WTC11 (cell line): ENCODE results near the gene AKAP13. TPM values are rescaled to one million over a fixed set of nuclear protein-coding genes. Genes with fewer than 3 reads are reported as not detected.

Experiments used
- ATAC-seq: fragments of 200-7000 bp; cut with Tn5 transposase; 2 replicates; pipeline ENCODE4 v1.10.0; 2021; ENCODE audit warnings: mild to moderate bottlenecking, moderate library complexity
- CTCF ChIA-PET: fragments of 300-600 bp; sonication (Branson Sonifier 250); formaldehyde crosslinking; loops from one replicate; lab custom pipeline; 2021; ENCODE audit warnings: antibody characterized with exemption; lab: Charles Lee
- POLR2A ChIA-PET: fragments of 350-600 bp; sonication (Branson Sonifier 250); formaldehyde crosslinking; loops from one replicate; lab custom pipeline; 2021; ENCODE audit warnings: antibody characterized with exemption; lab: Charles Lee
- DNase-seq: peaks from one replicate; pipeline ENCODE4 v3.0.0; 2021; ENCODE audit warnings: low spot score
- H3K27ac Mint-ChIP-seq: 2 replicates; pipeline ENCODE4 v1.8.0; 2021; ENCODE audit warnings: mixed read lengths
- H3K27me3 Mint-ChIP-seq: 2 replicates; pipeline ENCODE4 v1.8.0; 2021; ENCODE audit warnings: low read depth, mild to moderate bottlenecking, moderate library complexity, mixed read lengths
- H3K36me3 Mint-ChIP-seq: 2 replicates; pipeline ENCODE4 v1.8.0; 2021; ENCODE audit warnings: mixed read lengths
- H3K4me1 Mint-ChIP-seq: 2 replicates; pipeline ENCODE4 v1.8.0; 2022; ENCODE audit warnings: mixed read lengths
- H3K4me3 Mint-ChIP-seq: 2 replicates; pipeline ENCODE4 v1.8.0; 2021; ENCODE audit warnings: mild to moderate bottlenecking, moderate library complexity, mixed read lengths
- H3K9me3 Mint-ChIP-seq: 2 replicates; pipeline ENCODE4 v1.8.0; 2021; ENCODE audit warnings: mixed read lengths
- ATF1 ChIP-seq: sonication (generic); formaldehyde crosslinking; IDR thresholded peaks from 2 replicates; pipeline ENCODE4 v1.8.1; 2023; ENCODE audit warnings: mild to moderate bottlenecking, moderate library complexity, missing genetic modification reagents
- CBFB ChIP-seq: sonication (generic); formaldehyde crosslinking; IDR thresholded peaks from 2 replicates; pipeline ENCODE4 v1.8.1; 2022; ENCODE audit warnings: mild to moderate bottlenecking, low read depth, missing genetic modification reagents
- FOXJ3 ChIP-seq: sonication (generic); formaldehyde crosslinking; IDR thresholded peaks from 2 replicates; pipeline ENCODE4 v1.9.0; 2021; ENCODE audit warnings: missing genetic modification reagents, mild to moderate bottlenecking, borderline replicate concordance
- GABPB1 ChIP-seq: sonication (generic); formaldehyde crosslinking; IDR thresholded peaks from 2 replicates; pipeline ENCODE4 v1.8.1; 2023; ENCODE audit warnings: mild to moderate bottlenecking, missing genetic modification reagents
- GTF2I ChIP-seq: fragments of 250-450 bp; sonication (Bioruptor Pico); conservative IDR thresholded peaks from 2 replicates; pipeline ENCODE4 v1.4.0; 2021; ENCODE audit warnings: mild to moderate bottlenecking
- IRF2 ChIP-seq: sonication (generic); formaldehyde crosslinking; IDR thresholded peaks from 2 replicates; pipeline ENCODE4 v1.8.0; 2022; ENCODE audit warnings: low read depth, missing genetic modification reagents, borderline replicate concordance
- MYBL2 ChIP-seq: sonication (generic); formaldehyde crosslinking; IDR thresholded peaks from 2 replicates; pipeline ENCODE4 v1.8.1; 2023; ENCODE audit warnings: mild to moderate bottlenecking, moderate library complexity, missing genetic modification reagents
- NR2C2 ChIP-seq: sonication (generic); formaldehyde crosslinking; IDR thresholded peaks from 2 replicates; pipeline ENCODE4 v1.8.0; 2022; ENCODE audit warnings: mild to moderate bottlenecking, missing genetic modification reagents
- NR3C1 ChIP-seq: sonication (generic); formaldehyde crosslinking; conservative IDR thresholded peaks from 2 replicates; pipeline ENCODE4 v1.8.1; 2023; ENCODE audit warnings: low read depth, mild to moderate bottlenecking, missing genetic modification reagents
- RORB ChIP-seq: fragments of 250-450 bp; sonication (Bioruptor Pico); IDR thresholded peaks from 2 replicates; pipeline ENCODE4 v1.9.0; 2021; ENCODE audit warnings: mild to moderate bottlenecking
- SP1 ChIP-seq: sonication (generic); formaldehyde crosslinking; conservative IDR thresholded peaks from 2 replicates; pipeline ENCODE4 v1.8.1; 2022; ENCODE audit warnings: missing genetic modification reagents
- TEAD1 ChIP-seq: sonication (generic); formaldehyde crosslinking; IDR thresholded peaks from 2 replicates; pipeline ENCODE4 v1.8.0; 2022; ENCODE audit warnings: mild to moderate bottlenecking, missing genetic modification reagents
- ZNF396 ChIP-seq: fragments of 250-450 bp; sonication (Bioruptor Pico); IDR thresholded peaks from 2 replicates; pipeline ENCODE4 v1.8.0; 2021; ENCODE audit warnings: mild to moderate bottlenecking, moderate library complexity, borderline replicate concordance
- ZNF423 ChIP-seq: fragments of 250-450 bp; sonication (Bioruptor Pico); IDR thresholded peaks from 2 replicates; pipeline ENCODE4 v2.1.2; 2022; ENCODE audit warnings: mild to moderate bottlenecking, moderate library complexity
- total RNA-seq: library from RNA; stranded (reverse); gene quantifications from 3 replicates; pipeline ENCODE4 v1.2.3, GENCODE V29; 2021
- TF ChIP-seq, protein P1 (sequence below): sonication (generic); formaldehyde crosslinking; IDR thresholded peaks from 2 replicates; pipeline ENCODE4 v1.8.1; 2022; ENCODE audit warnings: mild to moderate bottlenecking, missing genetic modification reagents, moderate library complexity, borderline replicate concordance
- TF ChIP-seq, protein P2 (sequence below): sonication (generic); formaldehyde crosslinking; IDR thresholded peaks from 2 replicates; pipeline ENCODE4 v1.8.1; 2022; ENCODE audit warnings: mild to moderate bottlenecking, moderate library complexity, missing genetic modification reagents
- TF ChIP-seq, protein P3 (sequence below): sonication (generic); formaldehyde crosslinking; IDR thresholded peaks from 2 replicates; pipeline ENCODE4 v1.8.1; 2022; ENCODE audit warnings: low read depth, missing genetic modification reagents, borderline replicate concordance
- TF ChIP-seq, protein P4 (sequence below): fragments of 250-450 bp; sonication (Bioruptor Pico); IDR thresholded peaks from 2 replicates; pipeline ENCODE4 v2.1.2; 2022; ENCODE audit warnings: mild to moderate bottlenecking, moderate library complexity
- TF ChIP-seq, protein P5 (sequence below): sonication (generic); formaldehyde crosslinking; IDR thresholded peaks from 2 replicates; pipeline ENCODE4 v1.8.1; 2023; ENCODE audit warnings: mild to moderate bottlenecking, missing genetic modification reagents, moderate library complexity
- TF ChIP-seq, protein P6 (sequence below): sonication (generic); formaldehyde crosslinking; IDR thresholded peaks from 2 replicates; pipeline ENCODE4 v1.8.1; 2022; ENCODE audit warnings: missing genetic modification reagents, borderline replicate concordance
- TF ChIP-seq, protein P7 (sequence below): fragments of 250-450 bp; sonication (Bioruptor Pico); IDR thresholded peaks from 2 replicates; pipeline ENCODE4 v1.9.0; 2021; ENCODE audit warnings: mild to moderate bottlenecking
- TF ChIP-seq, protein P8 (sequence below): fragments of 250-450 bp; sonication (Bioruptor Pico); conservative IDR thresholded peaks from 2 replicates; pipeline ENCODE4 v1.9.0; 2021; ENCODE audit warnings: mild to moderate bottlenecking
- TF ChIP-seq, protein P9 (sequence below): sonication (generic); formaldehyde crosslinking; IDR thresholded peaks from 2 replicates; pipeline ENCODE4 v1.8.1; 2023; ENCODE audit warnings: mild to moderate bottlenecking, moderate library complexity, missing genetic modification reagents

The AKAP13 gene
- total RNA-seq, 1 experiment from 2014 or later, result 50.3 TPM

DNA sequence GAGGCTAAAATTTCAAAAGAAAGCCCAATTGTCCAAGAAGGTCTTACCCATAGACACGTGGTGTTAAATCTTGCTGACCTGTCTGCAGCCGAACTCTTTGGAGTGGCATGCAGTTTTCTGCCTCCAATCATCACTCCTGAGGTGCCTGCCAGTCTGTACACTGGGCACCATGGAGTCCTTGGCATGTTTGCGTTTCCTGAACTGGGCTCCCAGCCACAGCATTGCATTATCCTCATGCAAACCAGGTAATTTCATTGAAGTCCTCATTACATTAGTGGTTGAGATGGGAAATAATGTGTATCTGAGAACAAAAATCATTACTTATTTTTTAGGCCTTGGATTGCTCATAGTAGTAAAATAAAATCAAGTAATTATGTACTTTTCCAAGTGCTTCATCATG lies 152.3 kb downstream of the AKAP13 start:
- H3K27me3 Mint-ChIP-seq, result no peaks in the 10 kb centered on the region
- DNase-seq (no peak), ATAC-seq (no peak)
- H3K4me1 Mint-ChIP-seq, result peaks cover 25% of the 10 kb centered on the region
- H3K36me3 Mint-ChIP-seq, result peaks cover 10% of the 10 kb centered on the region
- TF ChIP-seq, protein P1, sequence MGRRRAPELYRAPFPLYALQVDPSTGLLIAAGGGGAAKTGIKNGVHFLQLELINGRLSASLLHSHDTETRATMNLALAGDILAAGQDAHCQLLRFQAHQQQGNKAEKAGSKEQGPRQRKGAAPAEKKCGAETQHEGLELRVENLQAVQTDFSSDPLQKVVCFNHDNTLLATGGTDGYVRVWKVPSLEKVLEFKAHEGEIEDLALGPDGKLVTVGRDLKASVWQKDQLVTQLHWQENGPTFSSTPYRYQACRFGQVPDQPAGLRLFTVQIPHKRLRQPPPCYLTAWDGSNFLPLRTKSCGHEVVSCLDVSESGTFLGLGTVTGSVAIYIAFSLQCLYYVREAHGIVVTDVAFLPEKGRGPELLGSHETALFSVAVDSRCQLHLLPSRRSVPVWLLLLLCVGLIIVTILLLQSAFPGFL (CRISPR knock-in tag), result no peak
- TF ChIP-seq, protein P2, sequence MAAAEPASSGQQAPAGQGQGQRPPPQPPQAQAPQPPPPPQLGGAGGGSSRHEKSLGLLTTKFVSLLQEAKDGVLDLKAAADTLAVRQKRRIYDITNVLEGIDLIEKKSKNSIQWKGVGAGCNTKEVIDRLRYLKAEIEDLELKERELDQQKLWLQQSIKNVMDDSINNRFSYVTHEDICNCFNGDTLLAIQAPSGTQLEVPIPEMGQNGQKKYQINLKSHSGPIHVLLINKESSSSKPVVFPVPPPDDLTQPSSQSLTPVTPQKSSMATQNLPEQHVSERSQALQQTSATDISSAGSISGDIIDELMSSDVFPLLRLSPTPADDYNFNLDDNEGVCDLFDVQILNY (CRISPR knock-in tag), result no peak
- TF ChIP-seq ZNF396 (CRISPR knock-in tag) (no peak), IRF2 (CRISPR knock-in tag) (no peak), GTF2I (CRISPR knock-in tag) (no peak), TEAD1 (CRISPR knock-in tag) (no peak), NR2C2 (no peak), MYBL2 (CRISPR knock-in tag) (no peak), SP1 (CRISPR knock-in tag) (no peak)
- TF ChIP-seq, protein P3, sequence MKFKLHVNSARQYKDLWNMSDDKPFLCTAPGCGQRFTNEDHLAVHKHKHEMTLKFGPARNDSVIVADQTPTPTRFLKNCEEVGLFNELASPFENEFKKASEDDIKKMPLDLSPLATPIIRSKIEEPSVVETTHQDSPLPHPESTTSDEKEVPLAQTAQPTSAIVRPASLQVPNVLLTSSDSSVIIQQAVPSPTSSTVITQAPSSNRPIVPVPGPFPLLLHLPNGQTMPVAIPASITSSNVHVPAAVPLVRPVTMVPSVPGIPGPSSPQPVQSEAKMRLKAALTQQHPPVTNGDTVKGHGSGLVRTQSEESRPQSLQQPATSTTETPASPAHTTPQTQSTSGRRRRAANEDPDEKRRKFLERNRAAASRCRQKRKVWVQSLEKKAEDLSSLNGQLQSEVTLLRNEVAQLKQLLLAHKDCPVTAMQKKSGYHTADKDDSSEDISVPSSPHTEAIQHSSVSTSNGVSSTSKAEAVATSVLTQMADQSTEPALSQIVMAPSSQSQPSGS (CRISPR knock-in tag), result no peak
- TF ChIP-seq, protein P4, sequence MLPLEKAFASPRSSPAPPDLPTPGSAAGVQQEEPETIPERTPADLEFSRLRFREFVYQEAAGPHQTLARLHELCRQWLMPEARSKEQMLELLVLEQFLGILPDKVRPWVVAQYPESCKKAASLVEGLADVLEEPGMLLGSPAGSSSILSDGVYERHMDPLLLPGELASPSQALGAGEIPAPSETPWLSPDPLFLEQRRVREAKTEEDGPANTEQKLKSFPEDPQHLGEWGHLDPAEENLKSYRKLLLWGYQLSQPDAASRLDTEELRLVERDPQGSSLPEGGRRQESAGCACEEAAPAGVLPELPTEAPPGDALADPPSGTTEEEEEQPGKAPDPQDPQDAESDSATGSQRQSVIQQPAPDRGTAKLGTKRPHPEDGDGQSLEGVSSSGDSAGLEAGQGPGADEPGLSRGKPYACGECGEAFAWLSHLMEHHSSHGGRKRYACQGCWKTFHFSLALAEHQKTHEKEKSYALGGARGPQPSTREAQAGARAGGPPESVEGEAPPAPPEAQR (CRISPR knock-in tag), result no peak
- TF ChIP-seq, protein P5, sequence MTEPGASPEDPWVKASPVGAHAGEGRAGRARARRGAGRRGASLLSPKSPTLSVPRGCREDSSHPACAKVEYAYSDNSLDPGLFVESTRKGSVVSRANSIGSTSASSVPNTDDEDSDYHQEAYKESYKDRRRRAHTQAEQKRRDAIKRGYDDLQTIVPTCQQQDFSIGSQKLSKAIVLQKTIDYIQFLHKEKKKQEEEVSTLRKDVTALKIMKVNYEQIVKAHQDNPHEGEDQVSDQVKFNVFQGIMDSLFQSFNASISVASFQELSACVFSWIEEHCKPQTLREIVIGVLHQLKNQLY (CRISPR knock-in tag), result no peak
- TF ChIP-seq, protein P6, sequence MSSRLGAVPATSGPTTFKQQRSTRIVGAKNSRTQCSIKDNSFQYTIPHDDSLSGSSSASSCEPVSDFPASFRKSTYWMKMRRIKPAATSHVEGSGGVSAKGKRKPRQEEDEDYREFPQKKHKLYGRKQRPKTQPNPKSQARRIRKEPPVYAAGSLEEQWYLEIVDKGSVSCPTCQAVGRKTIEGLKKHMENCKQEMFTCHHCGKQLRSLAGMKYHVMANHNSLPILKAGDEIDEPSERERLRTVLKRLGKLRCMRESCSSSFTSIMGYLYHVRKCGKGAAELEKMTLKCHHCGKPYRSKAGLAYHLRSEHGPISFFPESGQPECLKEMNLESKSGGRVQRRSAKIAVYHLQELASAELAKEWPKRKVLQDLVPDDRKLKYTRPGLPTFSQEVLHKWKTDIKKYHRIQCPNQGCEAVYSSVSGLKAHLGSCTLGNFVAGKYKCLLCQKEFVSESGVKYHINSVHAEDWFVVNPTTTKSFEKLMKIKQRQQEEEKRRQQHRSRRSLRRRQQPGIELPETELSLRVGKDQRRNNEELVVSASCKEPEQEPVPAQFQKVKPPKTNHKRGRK (CRISPR knock-in tag), result no peak
- TF ChIP-seq, protein P7, sequence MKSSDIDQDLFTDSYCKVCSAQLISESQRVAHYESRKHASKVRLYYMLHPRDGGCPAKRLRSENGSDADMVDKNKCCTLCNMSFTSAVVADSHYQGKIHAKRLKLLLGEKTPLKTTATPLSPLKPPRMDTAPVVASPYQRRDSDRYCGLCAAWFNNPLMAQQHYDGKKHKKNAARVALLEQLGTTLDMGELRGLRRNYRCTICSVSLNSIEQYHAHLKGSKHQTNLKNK (CRISPR knock-in tag), result no peak
- ChIA-PET CTCF (no interaction called here), POLR2A (interaction anchor here (0.5 kb wide), 1 partner anchor 55 kb away, joined by 5 read pairs; no protein-coding TSS in a partner anchor)
- H3K9me3 Mint-ChIP-seq, result no peaks in the 10 kb centered on the region
- H3K27ac Mint-ChIP-seq, result no peak overlapping the region
- H3K4me3 Mint-ChIP-seq, result no peak overlapping the region

DNA sequence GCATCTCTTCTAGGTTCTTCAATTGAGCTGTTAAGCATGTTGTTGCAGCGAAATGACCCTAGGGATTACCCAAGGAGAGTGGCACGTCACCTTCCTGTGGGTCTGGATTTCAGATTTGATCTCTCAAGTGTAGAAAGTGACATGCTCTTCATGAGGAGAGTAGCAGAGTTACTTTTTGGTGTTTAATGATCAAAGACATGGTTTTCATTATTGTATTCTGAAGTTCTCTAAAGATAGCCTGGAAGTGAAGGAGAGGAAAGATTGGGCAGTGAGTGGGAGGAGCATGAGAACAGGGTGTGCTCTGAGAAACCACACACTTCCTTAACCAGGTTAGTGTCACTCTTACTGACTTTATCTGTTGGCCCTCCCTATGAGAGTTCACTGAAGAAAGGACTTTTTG lies 153.6 kb downstream of the AKAP13 start:
- no peaks in the 10 kb centered on the region for H3K9me3 Mint-ChIP-seq
- H3K4me3 Mint-ChIP-seq, result no peak overlapping the region
- ATAC-seq, result no peak
- peaks cover 18% of the 10 kb centered on the region for H3K4me1 Mint-ChIP-seq
- H3K36me3 Mint-ChIP-seq, result peaks cover 10% of the 10 kb centered on the region
- H3K27ac Mint-ChIP-seq, result peak overlapping the region; percentile 54
- H3K27me3 Mint-ChIP-seq, result no peaks in the 10 kb centered on the region
- POLR2A ChIA-PET, result no interaction called here
- CTCF ChIA-PET, result interaction anchor here (1.0 to 1.1 kb wide), 2 partner anchors 8 to 26 kb away, joined by 3 to 4 read pairs; no protein-coding TSS in a partner anchor
- no peak for DNase-seq
- TF ChIP-seq CBFB, result no peak
- TF ChIP-seq ZNF396 (CRISPR knock-in tag), result no peak
- TF ChIP-seq, protein P5 (CRISPR knock-in tag), result no peak
- no peak for TF ChIP-seq GABPB1 (CRISPR knock-in tag)
- no peak for TF ChIP-seq NR3C1 (CRISPR knock-in tag)
- TF ChIP-seq, protein P8, sequence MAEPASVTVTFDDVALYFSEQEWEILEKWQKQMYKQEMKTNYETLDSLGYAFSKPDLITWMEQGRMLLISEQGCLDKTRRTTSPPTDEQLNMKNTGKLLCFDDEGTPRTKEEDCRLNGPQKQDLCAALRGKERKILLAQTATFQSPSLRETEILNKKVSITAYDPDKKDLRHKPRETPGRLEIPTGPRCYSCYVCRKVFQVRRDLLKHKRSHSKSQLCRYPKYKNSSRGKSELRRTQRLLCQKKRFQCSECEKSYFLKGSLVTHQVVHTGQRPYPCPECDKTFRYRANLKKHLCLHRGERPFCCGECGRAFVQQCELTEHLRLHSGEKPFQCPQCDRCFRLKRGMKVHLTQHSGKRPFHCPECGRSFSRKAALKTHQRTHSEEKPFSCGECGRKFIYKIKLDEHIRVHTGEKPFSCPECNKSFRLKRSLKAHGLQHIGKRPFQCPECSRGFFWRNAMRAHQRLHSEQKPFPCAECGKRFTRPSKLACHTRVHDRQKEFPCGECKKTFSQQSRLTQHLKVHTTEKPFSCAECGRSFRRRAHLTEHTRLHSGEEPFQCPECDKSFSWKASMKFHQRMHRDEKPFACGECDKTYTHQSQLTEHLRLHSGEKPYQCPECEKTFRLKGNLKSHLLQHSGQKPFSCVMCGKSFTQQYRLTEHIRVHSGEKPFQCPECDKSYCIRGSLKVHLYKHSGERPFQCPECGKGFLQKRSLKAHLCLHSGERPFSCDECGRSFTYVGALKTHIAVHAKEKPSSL (CRISPR knock-in tag), result no peak
- TF ChIP-seq FOXJ3 (CRISPR knock-in tag), result no peak
- TF ChIP-seq ZNF423 (CRISPR knock-in tag), result no peak
- no peak for TF ChIP-seq ATF1 (CRISPR knock-in tag)
- TF ChIP-seq, protein P9, sequence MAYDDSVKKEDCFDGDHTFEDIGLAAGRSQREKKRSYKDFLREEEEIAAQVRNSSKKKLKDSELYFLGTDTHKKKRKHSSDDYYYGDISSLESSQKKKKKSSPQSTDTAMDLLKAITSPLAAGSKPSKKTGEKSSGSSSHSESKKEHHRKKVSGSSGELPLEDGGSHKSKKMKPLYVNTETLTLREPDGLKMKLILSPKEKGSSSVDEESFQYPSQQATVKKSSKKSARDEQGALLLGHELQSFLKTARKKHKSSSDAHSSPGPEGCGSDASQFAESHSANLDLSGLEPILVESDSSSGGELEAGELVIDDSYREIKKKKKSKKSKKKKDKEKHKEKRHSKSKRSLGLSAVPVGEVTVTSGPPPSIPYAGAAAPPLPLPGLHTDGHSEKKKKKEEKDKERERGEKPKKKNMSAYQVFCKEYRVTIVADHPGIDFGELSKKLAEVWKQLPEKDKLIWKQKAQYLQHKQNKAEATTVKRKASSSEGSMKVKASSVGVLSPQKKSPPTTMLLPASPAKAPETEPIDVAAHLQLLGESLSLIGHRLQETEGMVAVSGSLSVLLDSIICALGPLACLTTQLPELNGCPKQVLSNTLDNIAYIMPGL, result no peak
- no peak for TF ChIP-seq RORB (CRISPR knock-in tag)
